Adrenal gland (tissue), 5 donors: Measurements from ENCODE around the gene TBC1D3B.
"Not testable (repeated sequence)": the region's sequence is repeated elsewhere in the genome, so short reads cannot be mapped to it uniquely, and the experiment has no call there.

Source experiments
- POLR2A ChIP-seq, 2 donors: fragments of 450-650 bp; IDR thresholded peaks; one replicate each; pipeline ENCODE4 v1.6.1; 2017; ENCODE audit warnings: antibody characterized with exemption in 2 of 2, mild to moderate bottlenecking in 2 of 2, moderate library complexity in 1 of 2
- TF ChIP-seq, protein P1 (sequence below), 6 experiments: fragments of 450-650 bp in 4 of 6; fragments of 200-600 bp in 2 of 6; sonication (generic) in 1 of 6; IDR thresholded peaks; 1 replicate in 5 of 6; 2 replicates in 1 of 6; pipeline versions ENCODE4 v1.5.1 to v1.8.0; 2016 to 2021; ENCODE audit warnings: antibody characterized with exemption in 6 of 6, mild to moderate bottlenecking in 2 of 6, moderate library complexity in 1 of 6
- donor health status: DM: no; HTN: no; CAD: no.

DNA sequence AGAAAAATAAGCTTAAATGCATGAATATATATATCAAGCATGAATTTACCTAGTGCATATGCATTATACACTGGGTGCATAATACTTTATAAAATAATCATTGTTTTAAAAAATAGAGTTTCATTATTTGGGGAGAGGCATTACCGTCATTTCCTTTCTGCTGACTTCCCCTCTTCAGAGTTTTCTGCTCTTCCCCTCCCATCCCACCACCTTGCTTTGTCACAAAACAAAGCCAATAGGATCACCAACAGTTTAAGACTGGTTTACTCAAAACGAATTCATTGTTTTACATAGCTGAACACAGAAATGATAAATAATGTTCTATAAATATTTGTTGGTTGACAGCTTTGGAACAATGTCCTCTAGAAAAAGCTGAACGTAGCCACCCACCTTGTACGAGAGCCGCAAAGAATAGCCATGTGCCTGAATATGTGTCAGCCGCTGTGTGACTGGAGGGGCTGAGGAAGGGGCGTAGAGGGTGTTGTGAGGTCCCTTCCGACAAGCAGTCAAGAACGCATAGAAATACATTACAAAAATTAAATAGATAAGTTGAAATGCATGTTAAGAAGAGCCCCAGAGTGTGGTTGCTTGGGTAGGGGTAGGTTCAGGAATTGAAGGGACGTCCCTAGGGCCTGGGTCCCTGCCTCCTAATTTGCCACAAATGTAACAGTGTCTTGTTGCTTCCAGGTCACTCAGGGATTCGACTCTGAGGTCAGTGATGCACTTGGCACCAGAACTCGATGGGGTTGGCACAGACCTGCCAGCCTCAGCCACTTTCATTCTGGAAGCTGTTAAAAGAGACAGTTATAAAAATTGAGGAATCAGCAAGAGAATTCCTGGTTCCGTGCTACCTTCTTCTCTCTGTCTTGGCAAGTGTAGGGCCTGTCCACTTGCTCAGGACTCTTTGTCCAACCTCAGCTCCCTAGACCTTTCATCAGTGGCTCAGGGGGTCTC lies 10.7 kb upstream of the TBC1D3B start:
- TF ChIP-seq, protein P1, sequence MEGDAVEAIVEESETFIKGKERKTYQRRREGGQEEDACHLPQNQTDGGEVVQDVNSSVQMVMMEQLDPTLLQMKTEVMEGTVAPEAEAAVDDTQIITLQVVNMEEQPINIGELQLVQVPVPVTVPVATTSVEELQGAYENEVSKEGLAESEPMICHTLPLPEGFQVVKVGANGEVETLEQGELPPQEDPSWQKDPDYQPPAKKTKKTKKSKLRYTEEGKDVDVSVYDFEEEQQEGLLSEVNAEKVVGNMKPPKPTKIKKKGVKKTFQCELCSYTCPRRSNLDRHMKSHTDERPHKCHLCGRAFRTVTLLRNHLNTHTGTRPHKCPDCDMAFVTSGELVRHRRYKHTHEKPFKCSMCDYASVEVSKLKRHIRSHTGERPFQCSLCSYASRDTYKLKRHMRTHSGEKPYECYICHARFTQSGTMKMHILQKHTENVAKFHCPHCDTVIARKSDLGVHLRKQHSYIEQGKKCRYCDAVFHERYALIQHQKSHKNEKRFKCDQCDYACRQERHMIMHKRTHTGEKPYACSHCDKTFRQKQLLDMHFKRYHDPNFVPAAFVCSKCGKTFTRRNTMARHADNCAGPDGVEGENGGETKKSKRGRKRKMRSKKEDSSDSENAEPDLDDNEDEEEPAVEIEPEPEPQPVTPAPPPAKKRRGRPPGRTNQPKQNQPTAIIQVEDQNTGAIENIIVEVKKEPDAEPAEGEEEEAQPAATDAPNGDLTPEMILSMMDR (IDR thresholded peaks at IDR 0.05) = not testable (repeated sequence)
- not testable (repeated sequence) for TF ChIP-seq POLR2A (IDR thresholded peaks at IDR 0.05)
